GM10847 (cell line): ENCODE data around the gene CLMN.

Source experiments
- POLR2A ChIP-seq: IDR thresholded peaks from 2 replicates; pipeline ENCODE4 v1.6.1; 2011; ENCODE audit not compliant: insufficient read length; ENCODE audit errors: extremely low read depth

Gene CLMN

DNA sequence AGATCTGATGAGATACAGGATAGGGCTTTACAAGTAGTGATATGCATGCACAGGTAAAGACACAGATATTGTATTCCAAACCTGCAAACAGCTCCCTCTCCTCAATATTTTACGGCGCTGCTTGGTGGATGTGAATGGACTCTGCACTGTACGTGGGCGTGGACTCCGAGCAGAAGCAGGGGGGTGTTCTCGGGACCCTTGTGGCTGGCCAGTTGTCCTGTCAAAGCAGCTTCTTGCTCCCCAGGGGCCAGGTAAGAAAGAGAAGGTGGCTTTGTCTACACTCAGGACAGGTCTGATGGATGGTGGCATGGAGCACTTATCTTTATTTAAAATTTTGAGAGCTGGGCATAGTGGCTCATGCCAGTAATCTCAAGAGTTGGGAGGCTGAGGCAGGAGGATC is 29.5 kb upstream of the CLMN start:
- no peak for TF ChIP-seq POLR2A

GRCh38 chr14:95348395-95349080 is 28.8 kb upstream of the CLMN start:
- TF ChIP-seq POLR2A = no peak

- TF ChIP-seq POLR2A = no peak
These were observed 27.1 kb upstream of the CLMN start for GRCh38 chr14:95346820-95347219.

- no peak for TF ChIP-seq POLR2A
These were observed 26.6 kb upstream of the CLMN start for GRCh38 chr14:95346266-95346665.

DNA sequence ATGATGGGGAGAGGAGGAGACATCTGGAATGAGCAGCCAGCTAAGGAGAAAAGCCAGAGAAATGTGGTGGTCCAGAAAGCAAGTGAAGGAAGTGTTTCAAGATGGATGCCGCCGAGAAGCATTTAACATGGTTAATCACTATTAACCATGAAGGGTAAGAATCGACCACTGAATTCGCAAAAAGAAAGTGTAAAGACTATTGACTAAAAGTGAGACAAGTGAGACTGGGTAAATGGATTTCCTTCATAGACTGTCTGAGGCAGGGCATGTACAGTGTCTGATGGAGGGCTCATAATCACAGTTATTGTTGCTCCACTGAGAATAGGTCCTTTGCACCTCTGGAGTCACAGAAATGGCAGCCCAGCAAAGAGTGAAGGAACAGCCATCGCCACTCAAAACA is 25.3 kb upstream of the CLMN start:
- TF ChIP-seq POLR2A = no peak

DNA sequence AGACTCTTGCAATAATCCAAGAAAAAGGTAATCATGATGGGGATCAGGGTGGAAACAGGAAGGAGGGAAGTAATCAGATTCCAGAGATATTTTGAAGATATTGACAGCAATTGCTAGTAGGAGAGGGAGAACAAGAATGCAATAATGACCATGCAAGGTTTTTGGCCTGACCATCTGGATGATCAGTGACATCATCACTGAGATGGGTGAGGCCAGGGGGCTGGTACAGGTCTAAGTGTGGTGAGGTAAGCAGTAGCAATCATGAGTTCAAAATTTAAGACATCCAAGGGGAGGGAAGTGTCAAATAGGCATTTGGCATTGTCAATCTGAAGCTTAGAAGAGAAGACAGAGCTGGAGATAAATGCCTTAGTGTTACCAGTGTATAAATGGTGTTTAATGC is 24.8 kb upstream of the CLMN start:
- TF ChIP-seq POLR2A = no peak

- no peak for TF ChIP-seq POLR2A
These were observed 21.9 kb upstream of the CLMN start for GRCh38 chr14:95341564-95341963.

DNA sequence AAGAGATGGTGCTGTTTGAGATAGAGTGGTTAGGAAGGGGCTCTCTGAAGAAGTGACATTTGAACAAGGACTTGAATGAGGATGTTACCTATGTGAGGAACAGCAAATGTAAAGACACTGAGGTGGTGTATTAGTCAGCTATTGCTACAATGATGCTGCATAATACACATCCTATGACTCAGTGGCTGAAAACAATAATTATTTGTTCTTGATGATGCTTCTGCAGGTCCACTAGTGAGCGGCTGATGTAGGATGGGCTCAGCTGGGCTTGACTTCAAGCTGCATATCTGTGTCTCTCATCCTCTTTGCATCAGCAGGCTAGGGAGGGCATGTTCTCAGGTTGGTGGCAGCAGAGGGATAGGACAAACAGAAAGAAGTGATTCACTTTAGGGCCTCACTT is 21.4 kb upstream of the CLMN start:
- no peak for TF ChIP-seq POLR2A

DNA sequence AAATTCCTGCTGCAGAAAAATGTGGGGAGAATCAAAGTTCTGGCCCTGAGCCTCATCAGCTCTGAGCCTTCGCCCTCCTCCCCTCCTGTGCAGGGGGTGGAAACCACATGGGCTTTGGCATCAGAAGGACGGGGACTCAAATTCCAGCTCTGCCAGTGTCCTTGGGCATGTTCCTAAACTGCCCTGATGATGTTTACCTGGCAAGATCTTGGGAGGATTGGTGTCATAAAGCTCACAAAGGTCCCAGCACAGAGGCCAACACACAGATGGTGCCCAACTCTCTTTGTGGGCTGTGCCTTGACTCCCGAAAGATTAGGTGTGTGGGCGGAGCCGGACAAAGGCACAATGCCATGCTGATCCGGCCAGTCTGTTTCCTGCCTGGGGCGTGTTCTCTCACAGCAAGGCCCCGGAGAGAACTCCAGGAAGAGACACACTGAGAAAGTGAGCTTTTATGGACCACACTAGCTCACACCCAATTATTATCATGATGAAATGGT is 20.5 kb upstream of the CLMN start:
- no peak for TF ChIP-seq POLR2A

- TF ChIP-seq POLR2A = no peak
These were observed 19.7 kb upstream of the CLMN start for GRCh38 chr14:95339301-95339865.

DNA sequence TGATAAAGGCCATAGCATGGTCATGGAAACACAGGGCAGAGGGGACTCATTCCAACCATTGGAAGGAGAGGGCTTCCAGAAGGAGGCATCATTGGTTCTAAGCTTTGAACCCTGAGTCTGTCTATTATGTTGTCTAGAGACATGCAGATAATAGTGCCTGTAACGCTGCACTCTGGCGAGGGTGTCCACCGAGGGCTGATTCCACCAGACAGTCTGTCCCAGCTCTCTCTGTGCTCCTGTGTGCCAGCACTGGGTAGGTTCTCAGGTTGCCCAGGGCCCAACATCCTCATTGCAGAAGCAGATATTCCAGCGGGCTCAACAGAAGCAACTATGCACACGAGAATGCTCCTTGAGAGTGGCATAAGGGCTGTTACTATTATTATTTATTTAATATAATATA is 18.7 kb upstream of the CLMN start:
- TF ChIP-seq POLR2A = no peak

GRCh38 chr14:95337041-95337595 is 17.4 kb upstream of the CLMN start:
- TF ChIP-seq POLR2A = no peak

DNA sequence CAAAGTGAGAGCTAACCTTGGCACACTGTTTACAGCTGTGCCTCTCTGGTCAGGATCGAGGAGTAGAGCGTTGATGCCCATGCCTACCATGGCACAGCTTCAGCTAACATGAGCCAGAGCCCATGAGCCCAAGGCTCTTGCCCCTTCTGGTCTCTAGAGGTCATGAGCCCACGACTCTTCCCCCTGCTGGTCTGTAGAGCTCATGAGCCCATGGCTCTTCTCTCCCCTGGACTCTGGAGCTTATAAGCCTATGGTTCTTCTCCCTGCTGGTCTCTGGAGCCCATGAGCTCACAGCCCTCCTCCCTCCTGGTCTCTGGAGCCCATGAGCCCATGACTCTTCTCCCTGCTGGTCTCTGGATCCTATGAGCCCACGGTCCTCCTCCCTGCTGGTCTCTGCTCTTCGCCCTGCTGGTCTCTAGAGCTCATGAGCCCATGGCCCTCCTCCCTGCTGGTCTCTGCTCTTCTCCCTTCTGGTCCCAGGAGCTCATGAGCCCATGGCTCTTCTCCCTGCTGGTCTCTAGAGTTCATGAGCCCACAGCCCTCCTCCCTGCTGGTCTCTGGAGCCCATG is 16.6 kb upstream of the CLMN start:
- no peak for TF ChIP-seq POLR2A

GRCh38 chr14:95335071-95335470 is 15.4 kb upstream of the CLMN start:
- TF ChIP-seq POLR2A = no peak

DNA sequence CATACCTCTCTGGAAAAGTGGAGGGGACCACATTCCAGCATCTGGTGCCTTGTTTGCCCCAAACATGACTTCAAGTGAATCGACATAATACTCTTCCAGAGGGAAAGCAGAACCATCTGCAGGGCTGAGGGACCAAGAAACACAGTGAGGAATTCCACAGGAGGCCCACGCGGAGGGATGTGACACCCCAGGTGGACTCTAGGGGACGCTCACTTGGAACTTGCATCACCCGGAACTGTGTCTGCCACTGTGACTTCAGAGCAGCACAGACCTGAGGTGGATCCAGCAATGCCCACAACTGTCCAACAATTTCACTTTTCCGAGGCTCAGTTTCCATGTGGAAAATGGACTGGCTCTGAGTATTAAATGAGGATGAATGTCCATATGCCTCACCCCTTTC is 14.3 kb upstream of the CLMN start:
- TF ChIP-seq POLR2A = no peak

DNA sequence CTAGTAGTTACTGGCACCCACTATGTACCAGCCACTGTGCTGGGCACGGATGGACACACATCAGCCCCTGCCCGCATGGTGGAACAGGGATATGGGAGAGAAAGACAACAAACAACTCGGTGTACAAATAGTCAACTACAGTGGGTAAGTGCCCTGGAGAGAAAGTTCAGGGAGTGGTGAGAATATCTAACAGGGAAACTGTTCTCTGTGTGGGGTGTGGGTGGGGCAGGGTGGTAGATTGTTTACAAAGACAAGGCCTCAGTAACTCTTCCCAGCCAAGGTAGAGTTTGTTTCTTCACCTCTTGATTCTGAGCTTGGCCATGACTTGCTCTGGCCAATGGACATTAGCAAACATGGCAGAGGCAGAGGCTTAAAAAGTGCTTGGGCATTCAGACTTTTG is 12.9 kb upstream of the CLMN start:
- TF ChIP-seq POLR2A = no peak
